ENCODE data around the gene UST.

The UST gene

DNA sequence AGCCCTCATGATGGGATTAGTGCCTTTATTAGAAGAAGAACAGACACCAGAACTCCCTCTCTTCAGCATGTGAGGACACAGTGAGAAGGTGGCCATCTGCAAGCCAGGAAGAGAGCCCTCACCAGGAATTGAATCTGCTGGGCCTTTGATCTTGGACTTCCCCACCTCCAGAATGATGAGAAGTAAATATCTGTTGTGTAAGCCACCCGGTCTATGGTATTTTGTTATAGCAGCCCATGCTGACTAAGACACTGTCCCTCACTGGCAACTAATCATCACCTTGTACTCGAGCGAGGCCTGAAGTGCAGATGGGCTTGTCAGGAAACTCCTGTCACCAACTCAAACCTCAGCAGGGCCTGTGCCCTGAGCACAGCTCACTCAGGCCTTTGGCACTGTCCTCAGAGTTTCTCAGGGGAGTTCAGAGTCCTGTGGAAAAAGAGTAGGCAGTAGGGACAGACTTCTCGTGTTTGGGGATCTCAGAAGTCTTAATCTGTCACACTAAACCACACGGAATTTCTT is 62.0 kb downstream of the UST start:
- Histone ChIP-seq H3K36me3 (ENCODE audit: low read length) (no peaks in the 10 kb centered on the region), H3K4me2 (ENCODE audit: low read depth, low read length, poor library complexity, severe bottlenecking) (no peak overlapping the region), H3K27me3 (ENCODE audit: low read length) (no peaks in the 10 kb centered on the region), H3K9ac (ENCODE audit: low read length) (no peak overlapping the region), H3K79me2 (ENCODE audit: insufficient read depth, low read length) (no peaks in the 10 kb centered on the region), H3K27ac (ENCODE audit: low read depth, low read length) (no peak overlapping the region), H3K4me3 (ENCODE audit: insufficient read depth, low read length, poor library complexity, severe bottlenecking) (no peak overlapping the region), H2AFZ (ENCODE audit: low read depth, low read length, severe bottlenecking) (no peak overlapping the region), H3F3A (ENCODE audit: insufficient read depth) (no peaks in the 10 kb centered on the region), H3K9me3 (ENCODE audit: insufficient read depth, low read length) (no peaks in the 10 kb centered on the region), H3K9me2 (replicated peaks; ENCODE audit: insufficient read depth, low read length) (no peaks in the 10 kb centered on the region), H4K20me1 (ENCODE audit: low read depth, low read length) (no peaks in the 10 kb centered on the region)
- TF ChIP-seq EZH2phosphoT487 (conservative IDR thresholded peaks at IDR 0.05; ENCODE audit: low read length) (no peak), CTCF (IDR thresholded peaks at IDR 0.05; ENCODE audit: insufficient read depth, low read length, poor library complexity, severe bottlenecking) (no peak)

DNA sequence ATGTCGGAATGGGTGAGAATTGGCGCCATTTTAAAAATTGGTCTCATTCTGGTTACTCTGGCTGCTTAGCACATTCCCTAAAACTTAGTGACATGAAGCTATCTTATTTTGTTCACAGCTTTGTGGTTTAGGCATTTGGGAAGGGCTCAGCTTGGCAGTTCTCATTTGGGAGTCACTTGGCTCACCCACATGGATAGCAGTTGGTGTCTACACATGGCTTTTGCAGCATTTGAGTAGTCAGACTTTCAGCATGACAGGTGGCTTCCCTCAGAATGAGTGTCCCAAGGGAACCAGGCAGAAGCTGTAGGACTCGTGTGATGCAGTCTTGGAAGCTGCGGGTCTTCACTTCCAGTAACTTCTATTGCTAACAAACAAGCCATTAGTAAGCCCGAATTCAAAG is 64.6 kb downstream of the UST start:
- no peaks in the 10 kb centered on the region for H3K79me2 ChIP-seq (ENCODE audit: insufficient read depth, low read length)

DNA sequence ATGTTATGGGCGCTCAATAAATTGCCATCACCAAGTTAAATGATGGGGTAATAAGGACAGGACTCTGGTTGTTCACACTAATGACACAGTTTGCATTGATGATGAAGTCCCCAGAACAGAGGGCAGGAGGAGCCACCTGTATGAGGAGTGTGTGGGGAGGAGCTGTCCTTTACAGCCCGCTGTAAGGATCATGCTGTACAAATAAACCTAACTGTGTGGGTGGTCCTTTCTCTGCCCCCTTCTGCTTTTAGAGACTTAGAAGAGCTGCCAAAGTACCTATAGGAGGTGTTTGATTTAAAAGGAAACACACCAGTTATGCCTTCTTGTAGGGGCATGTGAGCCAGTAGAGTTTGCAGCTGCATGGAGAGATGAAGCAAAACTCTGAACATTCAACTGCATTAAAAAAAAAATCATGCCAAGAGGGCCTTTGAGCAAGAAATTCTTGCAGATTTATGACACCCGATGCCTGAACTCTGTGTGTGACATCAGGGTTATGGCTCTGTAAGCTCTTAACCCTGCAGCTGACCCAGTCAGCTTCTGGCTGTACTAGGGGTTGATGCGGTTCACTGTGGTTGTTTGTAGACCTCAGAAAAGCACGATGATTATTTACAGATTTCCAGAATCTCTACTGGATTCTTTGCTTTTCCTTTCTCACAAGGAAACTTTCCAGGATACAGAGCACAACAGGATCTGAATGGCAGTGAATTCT is 67.4 kb downstream of the UST start:
- Histone ChIP-seq H4K20me1 (ENCODE audit: low read depth, low read length) (no peaks in the 10 kb centered on the region), H3K9me2 (replicated peaks; ENCODE audit: insufficient read depth, low read length) (no peaks in the 10 kb centered on the region), H3K9ac (ENCODE audit: low read length) (no peak overlapping the region), H3K4me3 (ENCODE audit: insufficient read depth, low read length, poor library complexity, severe bottlenecking) (no peak overlapping the region), H3K36me3 (ENCODE audit: low read length) (no peaks in the 10 kb centered on the region), H3K79me2 (ENCODE audit: insufficient read depth, low read length) (no peaks in the 10 kb centered on the region), H3F3A (ENCODE audit: insufficient read depth) (no peaks in the 10 kb centered on the region), H3K9me3 (ENCODE audit: insufficient read depth, low read length) (no peaks in the 10 kb centered on the region), H3K27ac (ENCODE audit: low read depth, low read length) (no peak overlapping the region), H3K4me2 (ENCODE audit: low read depth, low read length, poor library complexity, severe bottlenecking) (no peak overlapping the region), H2AFZ (ENCODE audit: low read depth, low read length, severe bottlenecking) (no peak overlapping the region), H3K27me3 (ENCODE audit: low read length) (peaks cover 3% of the 10 kb centered on the region; the same call in 1 of the 2 replicates)
- TF ChIP-seq EZH2phosphoT487 (conservative IDR thresholded peaks at IDR 0.05; ENCODE audit: low read length): no peak
- no peak for TF ChIP-seq CTCF (IDR thresholded peaks at IDR 0.05; ENCODE audit: insufficient read depth, low read length, poor library complexity, severe bottlenecking)

More for the DNA sequence above, 64.6 kb downstream of the UST start:
- H3K27me3 ChIP-seq (ENCODE audit: low read length): no peaks in the 10 kb centered on the region
- H2AFZ ChIP-seq (ENCODE audit: low read depth, low read length, severe bottlenecking): no peak overlapping the region
- TF ChIP-seq CTCF (IDR thresholded peaks at IDR 0.05; ENCODE audit: insufficient read depth, low read length, poor library complexity, severe bottlenecking) (no peak), EZH2phosphoT487 (conservative IDR thresholded peaks at IDR 0.05; ENCODE audit: low read length) (no peak)
- H3F3A ChIP-seq (ENCODE audit: insufficient read depth): no peaks in the 10 kb centered on the region
- no peak overlapping the region for H3K4me3 ChIP-seq (ENCODE audit: insufficient read depth, low read length, poor library complexity, severe bottlenecking)
- no peaks in the 10 kb centered on the region for H3K36me3 ChIP-seq (ENCODE audit: low read length)
- H4K20me1 ChIP-seq (ENCODE audit: low read depth, low read length): no peaks in the 10 kb centered on the region
- no peak overlapping the region for H3K9ac ChIP-seq (ENCODE audit: low read length)
- no peaks in the 10 kb centered on the region for H3K9me3 ChIP-seq (ENCODE audit: insufficient read depth, low read length)
- no peak overlapping the region for H3K27ac ChIP-seq (ENCODE audit: low read depth, low read length)
- H3K9me2 ChIP-seq (replicated peaks; ENCODE audit: insufficient read depth, low read length): no peaks in the 10 kb centered on the region
- no peak overlapping the region for H3K4me2 ChIP-seq (ENCODE audit: low read depth, low read length, poor library complexity, severe bottlenecking)

Data from SU-DHL-6 (cell line).